Activated naive CD8-positive, alpha-beta T cell treated with anti-CD3 and anti-CD28 coated beads, Interleukin-2, amount 10 ng/mL, durations not matched to agents 7 days and 5 days (primary cell): ENCODE measurements around the gene SPIRE1. TPM values are rescaled to one million over a fixed set of nuclear protein-coding genes. Genes with fewer than 3 reads are reported as not detected.
"Not testable (repeated sequence)": the region's sequence is repeated elsewhere in the genome, so short reads cannot be mapped to it uniquely, and the experiment has no call there.

Source experiments
- ATAC-seq: fragments of 150-1000 bp; cut with Tn5 transposase; one replicate; pipeline ENCODE4 v1.10.0; 2021; ENCODE audit warnings: low read depth, moderate library complexity
- POLR2A ChIA-PET: fragments of 350-600 bp; sonication (Branson Sonifier 250); formaldehyde crosslinking; loops from one replicate; lab custom pipeline; 2021; ENCODE audit warnings: antibody characterized with exemption; lab: Charles Lee
- DNase-seq: peaks from one replicate; pipeline ENCODE4 v3.0.0; 2021
- H3K27ac Mint-ChIP-seq: one replicate; pipeline ENCODE4 v1.8.0; 2022; ENCODE audit warnings: mild to moderate bottlenecking, mixed read lengths
- H3K27me3 Mint-ChIP-seq: one replicate; pipeline ENCODE4 v1.8.0; 2022; ENCODE audit warnings: mild to moderate bottlenecking, moderate library complexity, mixed read lengths
- H3K36me3 Mint-ChIP-seq: one replicate; pipeline ENCODE4 v1.8.0; 2021; ENCODE audit warnings: mild to moderate bottlenecking, mixed read lengths
- H3K4me1 Mint-ChIP-seq: one replicate; pipeline ENCODE4 v1.8.0; 2021; ENCODE audit warnings: mixed read lengths
- H3K4me3 Mint-ChIP-seq: one replicate; pipeline ENCODE4 v1.8.0; 2022; ENCODE audit warnings: mild to moderate bottlenecking, moderate library complexity, mixed read lengths
- H3K9me3 Mint-ChIP-seq: one replicate; pipeline ENCODE4 v1.8.0; 2021; ENCODE audit warnings: mixed read lengths
- total RNA-seq, 2 experiments: library from RNA; stranded (reverse); gene quantifications; one replicate each; pipeline ENCODE4 v1.2.3, GENCODE V29; 2021

The SPIRE1 gene
- total RNA-seq, 2 experiments from 2014 or later: 1.7 to 3.6 TPM

DNA sequence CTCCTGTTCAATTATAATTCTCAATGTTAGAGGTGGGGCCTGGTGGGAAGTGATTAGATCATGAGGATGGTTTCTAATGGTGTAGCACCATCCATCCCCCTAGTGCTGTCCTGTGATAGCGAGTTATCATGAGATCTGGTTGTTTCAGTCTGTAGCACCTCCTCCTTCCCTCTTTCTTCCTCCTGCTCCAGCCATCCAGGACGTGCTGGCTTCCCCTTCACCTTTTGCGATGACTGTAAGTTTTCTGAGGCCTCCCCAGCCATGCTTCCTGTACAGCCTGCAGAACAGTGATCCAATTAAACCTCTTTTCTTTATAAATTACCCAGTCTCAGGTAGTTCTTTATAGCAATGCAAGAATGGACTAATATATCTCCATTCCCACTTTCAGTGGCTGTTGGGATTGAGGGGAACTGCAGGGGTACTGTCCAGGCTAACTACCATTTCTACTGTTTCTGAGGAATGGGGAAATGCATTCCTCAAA is 19.2 kb downstream of the SPIRE1 start:
- POLR2A ChIA-PET: no interaction called here
- H3K4me3 Mint-ChIP-seq: no peak overlapping the region
- no peak overlapping the region for H3K27ac Mint-ChIP-seq
- DNase-seq (no peak), ATAC-seq (no peak)
- H3K4me1 Mint-ChIP-seq: peaks cover 2% of the 10 kb centered on the region
- no peaks in the 10 kb centered on the region for H3K36me3 Mint-ChIP-seq
- no peaks in the 10 kb centered on the region for H3K9me3 Mint-ChIP-seq
- H3K27me3 Mint-ChIP-seq: peaks cover 14% of the 10 kb centered on the region

DNA sequence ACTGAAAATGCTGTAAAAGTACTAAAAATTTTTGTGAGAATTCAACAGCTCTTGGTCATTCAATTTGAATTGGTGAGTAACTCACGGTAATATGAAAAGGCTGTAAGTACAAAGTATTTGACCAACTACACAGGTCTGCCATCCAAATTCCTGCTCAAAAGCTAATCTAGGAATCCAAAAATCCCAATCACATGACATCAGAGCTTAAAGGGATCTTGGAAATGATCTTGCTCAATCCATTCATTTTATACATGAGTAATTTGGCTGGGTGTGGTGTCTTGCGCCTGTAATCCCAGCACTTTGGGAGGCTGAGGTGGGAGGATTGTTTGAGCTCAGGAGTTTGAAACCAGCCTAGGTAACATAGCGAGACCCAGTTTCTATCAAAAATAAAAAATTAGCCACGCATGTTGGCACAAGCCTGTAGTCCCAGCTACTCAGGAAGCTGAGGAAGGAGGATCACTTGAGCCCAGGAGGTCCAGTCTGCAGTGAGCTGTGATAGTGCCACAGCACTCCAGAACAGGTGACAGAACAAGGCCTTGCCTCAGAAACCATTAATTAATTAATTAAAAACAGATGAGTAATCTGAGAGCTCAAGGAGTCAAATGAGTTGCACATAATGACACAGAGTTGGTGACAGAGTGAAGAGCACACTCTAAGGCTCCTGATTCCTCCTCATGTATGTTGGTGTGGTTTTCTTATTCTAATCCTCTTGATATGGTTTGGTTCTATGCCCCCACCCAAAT is 19.8 kb downstream of the SPIRE1 start:
- Mint-ChIP-seq H3K36me3 (no peaks in the 10 kb centered on the region), H3K27me3 (peaks cover 10% of the 10 kb centered on the region), H3K4me3 (no peak overlapping the region), H3K4me1 (peaks cover 2% of the 10 kb centered on the region), H3K27ac (no peak overlapping the region), H3K9me3 (no peaks in the 10 kb centered on the region)
- ATAC-seq (no peak), DNase-seq (no peak)
- POLR2A ChIA-PET: no interaction called here

DNA sequence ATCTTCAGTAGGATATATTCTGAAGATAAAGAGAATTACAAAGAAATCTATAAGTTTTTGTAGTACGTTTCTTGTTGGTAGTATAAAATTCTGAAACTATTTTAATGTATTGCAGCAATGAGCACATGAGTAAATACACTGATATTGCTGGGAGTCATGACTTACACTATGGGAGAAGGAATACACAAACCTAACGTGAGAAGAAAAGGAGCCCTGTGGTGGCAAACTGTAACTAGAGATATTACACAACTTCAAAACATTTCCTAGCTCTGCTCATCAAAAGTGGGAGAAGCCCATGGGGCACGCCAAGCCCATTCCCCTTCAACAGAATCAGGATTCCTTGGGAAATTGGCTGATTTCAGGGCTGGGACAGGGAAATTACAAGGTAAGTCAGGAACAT is 20.5 kb downstream of the SPIRE1 start:
- DNase-seq (no peak), ATAC-seq (no peak)
- Mint-ChIP-seq H3K27ac (no peak overlapping the region), H3K27me3 (peaks cover 6% of the 10 kb centered on the region), H3K9me3 (no peaks in the 10 kb centered on the region), H3K4me3 (no peak overlapping the region), H3K4me1 (peaks cover 2% of the 10 kb centered on the region), H3K36me3 (no peaks in the 10 kb centered on the region)
- POLR2A ChIA-PET: no interaction called here

DNA sequence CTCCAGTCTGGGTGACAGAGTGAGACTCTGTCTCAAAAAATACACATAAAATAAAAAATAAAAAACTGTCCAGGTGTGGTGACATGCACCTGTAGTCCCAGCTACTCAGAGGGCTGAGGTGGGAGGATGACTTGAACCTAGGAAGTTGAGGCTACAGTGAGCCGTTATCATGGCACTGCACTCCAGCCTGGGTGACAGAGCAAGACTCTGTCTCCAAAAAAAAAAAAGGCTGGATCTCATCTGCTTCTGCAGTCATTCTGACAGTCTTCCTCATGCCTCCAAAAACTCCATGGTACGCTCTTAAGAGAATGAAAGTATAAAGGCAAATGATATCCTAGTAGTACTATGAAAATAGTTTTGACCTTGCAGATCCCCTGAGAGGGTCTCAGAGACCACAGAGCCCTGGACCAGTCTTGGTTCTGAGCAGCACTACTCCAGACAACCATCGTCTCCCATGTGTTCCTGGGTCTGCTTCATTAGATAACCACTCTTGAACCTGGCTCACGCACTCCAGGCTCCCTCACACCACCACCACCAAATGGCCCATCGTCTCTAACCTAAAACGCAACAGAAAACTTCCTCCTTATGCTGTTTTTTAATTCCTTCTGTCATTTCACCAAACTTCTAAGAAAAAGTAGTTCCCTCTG is 26.0 kb downstream of the SPIRE1 start:
- peaks cover 1% of the 10 kb centered on the region for H3K9me3 Mint-ChIP-seq
- ATAC-seq: no peak
- H3K36me3 Mint-ChIP-seq: no peaks in the 10 kb centered on the region
- H3K4me1 Mint-ChIP-seq: peaks cover 2% of the 10 kb centered on the region
- peaks cover 6% of the 10 kb centered on the region for H3K27me3 Mint-ChIP-seq
- H3K27ac Mint-ChIP-seq: no peak overlapping the region
- no peak overlapping the region for H3K4me3 Mint-ChIP-seq
- DNase-seq: no peak
- POLR2A ChIA-PET: no interaction called here

DNA sequence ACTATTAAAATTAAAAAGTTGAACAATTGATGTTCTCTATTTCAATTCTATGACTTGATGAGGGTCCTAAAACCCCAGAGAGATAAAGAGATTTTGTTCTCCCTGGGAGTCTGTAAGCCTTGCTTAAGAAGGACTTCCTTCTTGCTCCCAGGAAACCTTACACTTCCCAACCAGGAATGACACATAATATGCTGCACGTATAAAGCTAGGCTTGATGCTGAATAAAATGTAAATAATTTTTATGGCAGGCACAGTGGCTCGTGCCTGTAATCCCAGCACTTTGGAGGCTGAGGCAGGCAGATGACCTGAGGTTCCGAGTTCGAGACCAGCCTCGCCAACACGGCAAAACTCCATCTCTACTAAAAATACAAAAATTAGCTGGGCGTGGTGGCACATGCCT is 27.8 kb downstream of the SPIRE1 start:
- POLR2A ChIA-PET: no interaction called here
- H3K9me3 Mint-ChIP-seq: peaks cover 1% of the 10 kb centered on the region
- no peak overlapping the region for H3K27ac Mint-ChIP-seq
- DNase-seq (no peak), ATAC-seq (no peak)
- peaks cover 6% of the 10 kb centered on the region for H3K27me3 Mint-ChIP-seq
- no peaks in the 10 kb centered on the region for H3K36me3 Mint-ChIP-seq
- H3K4me1 Mint-ChIP-seq: no peaks in the 10 kb centered on the region
- H3K4me3 Mint-ChIP-seq: no peak overlapping the region

DNA sequence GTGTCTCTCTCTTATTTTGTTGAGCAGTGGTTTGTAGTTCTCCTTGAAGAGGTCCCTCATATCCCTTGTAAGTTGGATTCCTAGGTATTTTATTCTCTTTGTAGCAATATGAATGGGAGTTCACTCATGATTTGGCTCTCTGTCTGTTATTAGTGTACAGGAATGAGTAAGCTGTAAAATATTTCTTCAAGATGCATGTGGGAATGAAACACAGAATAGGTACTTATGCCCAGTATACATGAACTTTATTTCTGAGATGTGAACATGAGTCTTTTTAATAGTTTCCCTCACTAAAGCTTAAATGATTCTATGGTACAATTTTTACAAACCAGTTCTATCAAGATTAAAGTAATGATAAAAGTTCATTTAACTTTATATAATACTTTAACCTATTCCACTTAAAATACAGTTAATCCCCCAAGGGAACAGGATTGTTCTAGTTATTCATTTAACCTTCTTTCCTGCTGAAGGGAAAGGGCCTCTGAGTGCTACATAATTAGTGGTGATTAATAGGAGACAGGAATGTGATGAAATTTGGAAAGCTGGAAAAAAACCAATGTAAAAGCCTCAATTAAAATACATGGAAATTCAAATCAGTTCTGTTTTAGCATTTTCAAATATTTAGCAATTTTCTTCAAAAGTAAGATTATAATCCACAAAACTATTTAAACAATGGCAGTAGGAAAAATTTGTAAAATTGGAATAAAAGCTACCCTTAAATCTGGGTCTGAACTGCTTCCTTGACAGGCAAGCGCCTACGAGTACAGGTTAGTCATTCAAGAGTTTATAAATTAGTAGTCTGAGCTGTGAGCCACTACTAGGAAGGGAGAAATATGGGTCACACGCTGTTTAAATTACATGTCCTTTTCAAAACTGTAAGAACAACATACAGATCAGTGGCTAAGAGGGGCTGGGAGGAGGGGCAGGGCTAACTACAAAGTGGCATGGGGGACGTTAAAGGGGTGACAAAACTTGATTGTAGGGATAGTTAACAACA is 28.9 kb downstream of the SPIRE1 start:
- no peaks in the 10 kb centered on the region for H3K4me1 Mint-ChIP-seq
- POLR2A ChIA-PET: no interaction called here
- no peaks in the 10 kb centered on the region for H3K36me3 Mint-ChIP-seq
- no peak for DNase-seq
- peaks cover 1% of the 10 kb centered on the region for H3K9me3 Mint-ChIP-seq
- no peak overlapping the region for H3K4me3 Mint-ChIP-seq
- no peak for ATAC-seq
- no peak overlapping the region for H3K27ac Mint-ChIP-seq
- H3K27me3 Mint-ChIP-seq: peaks cover 6% of the 10 kb centered on the region

DNA sequence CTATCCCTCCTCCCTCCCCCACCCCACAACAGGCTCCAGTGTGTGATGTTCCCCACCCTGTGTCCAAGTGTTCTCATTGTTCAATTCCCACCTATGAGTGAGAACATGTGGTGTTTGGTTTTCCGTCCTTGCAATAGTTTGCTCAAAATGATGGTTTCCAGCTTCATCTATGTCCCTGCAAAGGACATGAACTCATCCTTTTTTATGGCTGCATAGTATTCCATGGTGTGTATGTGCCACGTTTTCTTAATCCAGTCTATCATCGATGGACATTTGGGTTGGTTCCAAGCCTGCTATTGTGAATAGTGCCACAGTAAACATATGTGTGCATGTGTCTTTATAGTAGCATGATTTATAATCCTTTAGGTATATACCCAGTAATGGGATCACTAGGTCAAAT is 30.7 kb downstream of the SPIRE1 start:
- H3K27ac Mint-ChIP-seq, POLR2A ChIA-PET, ATAC-seq, H3K27me3 Mint-ChIP-seq, H3K4me1 Mint-ChIP-seq, H3K9me3 Mint-ChIP-seq, H3K4me3 Mint-ChIP-seq, H3K36me3 Mint-ChIP-seq, DNase-seq: not testable (repeated sequence)

DNA sequence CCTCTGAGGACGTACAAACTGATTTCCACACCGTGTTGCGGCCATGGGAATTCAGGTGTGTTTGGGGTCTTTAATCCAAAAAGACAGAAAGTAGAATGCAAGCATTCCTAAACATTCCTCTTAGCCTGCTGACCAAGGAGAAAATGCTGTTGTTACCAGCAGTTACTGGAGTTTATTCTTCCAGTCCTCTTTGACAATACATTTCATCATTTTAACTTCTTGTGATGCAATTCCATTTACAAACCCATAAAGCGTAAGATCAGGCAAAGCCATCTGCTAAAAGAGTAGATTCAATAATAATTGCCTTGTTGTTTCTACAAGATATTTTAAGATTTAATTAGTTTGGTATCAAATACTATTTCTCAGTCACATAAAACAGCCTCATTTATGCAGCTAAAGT is 32.7 kb downstream of the SPIRE1 start:
- Mint-ChIP-seq H3K27me3 (peaks cover 8% of the 10 kb centered on the region), H3K4me3 (no peak overlapping the region), H3K27ac (no peak overlapping the region), H3K9me3 (peaks cover 3% of the 10 kb centered on the region), H3K36me3 (no peaks in the 10 kb centered on the region), H3K4me1 (no peaks in the 10 kb centered on the region)
- ATAC-seq (no peak), DNase-seq (no peak)
- POLR2A ChIA-PET: no interaction called here

DNA sequence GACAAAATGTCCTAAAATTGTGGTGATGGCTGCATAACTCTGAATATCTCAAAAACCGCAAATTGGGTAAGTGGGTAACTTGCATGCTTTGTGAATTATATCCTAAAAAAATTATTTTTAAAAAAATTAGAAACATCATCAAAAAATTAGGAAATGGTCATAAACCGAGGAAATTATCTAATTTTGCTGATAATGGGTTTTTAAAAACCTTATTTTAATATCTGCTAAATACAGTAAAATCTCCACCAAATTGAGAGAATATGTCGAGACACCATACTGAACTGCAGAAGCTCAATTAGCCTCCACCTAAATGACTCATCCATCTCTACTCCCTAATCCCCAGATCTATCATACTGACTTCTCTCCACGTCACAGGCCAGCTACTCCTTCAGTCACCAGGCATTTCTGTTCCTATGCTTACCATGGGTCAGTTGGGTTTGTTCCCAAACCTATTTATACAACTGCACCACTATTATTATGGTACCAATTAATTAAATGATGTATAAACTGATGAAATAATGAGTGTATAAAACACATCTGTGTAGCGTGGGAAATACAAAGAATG is 36.1 kb downstream of the SPIRE1 start:
- no peaks in the 10 kb centered on the region for H3K4me1 Mint-ChIP-seq
- H3K36me3 Mint-ChIP-seq: no peaks in the 10 kb centered on the region
- no peak overlapping the region for H3K27ac Mint-ChIP-seq
- DNase-seq: no peak
- POLR2A ChIA-PET: no interaction called here
- peaks cover 2% of the 10 kb centered on the region for H3K9me3 Mint-ChIP-seq
- H3K27me3 Mint-ChIP-seq: peaks cover 8% of the 10 kb centered on the region
- no peak for ATAC-seq
- no peak overlapping the region for H3K4me3 Mint-ChIP-seq

DNA sequence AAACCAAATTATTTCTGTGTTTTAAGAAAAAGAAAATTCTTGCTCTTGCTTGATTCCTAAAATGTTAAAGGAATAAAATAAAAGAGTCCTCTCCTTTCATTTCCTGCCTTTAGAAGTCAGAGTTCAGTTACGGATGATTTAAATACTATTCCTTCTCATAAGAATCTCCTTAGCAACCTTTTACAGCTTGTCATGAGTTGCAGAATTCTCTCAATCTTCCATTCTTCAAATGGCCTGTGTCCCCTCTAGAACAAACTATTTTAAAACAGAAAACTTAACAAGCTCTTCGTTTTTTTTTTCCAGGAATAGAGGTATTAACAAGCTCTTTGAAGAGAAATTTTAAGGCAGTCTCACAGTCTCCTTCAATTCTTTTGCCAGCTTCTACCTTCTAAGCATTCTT is 42.2 kb downstream of the SPIRE1 start:
- Mint-ChIP-seq H3K4me3 (no peak overlapping the region), H3K36me3 (no peaks in the 10 kb centered on the region), H3K27ac (no peak overlapping the region), H3K9me3 (no peaks in the 10 kb centered on the region), H3K27me3 (peaks cover 8% of the 10 kb centered on the region), H3K4me1 (no peaks in the 10 kb centered on the region)
- DNase-seq (no peak), ATAC-seq (no peak)
- POLR2A ChIA-PET: interaction anchor here (0.5 kb wide), 1 partner anchor 143 kb away, joined by 3 read pairs; no protein-coding TSS in a partner anchor

DNA sequence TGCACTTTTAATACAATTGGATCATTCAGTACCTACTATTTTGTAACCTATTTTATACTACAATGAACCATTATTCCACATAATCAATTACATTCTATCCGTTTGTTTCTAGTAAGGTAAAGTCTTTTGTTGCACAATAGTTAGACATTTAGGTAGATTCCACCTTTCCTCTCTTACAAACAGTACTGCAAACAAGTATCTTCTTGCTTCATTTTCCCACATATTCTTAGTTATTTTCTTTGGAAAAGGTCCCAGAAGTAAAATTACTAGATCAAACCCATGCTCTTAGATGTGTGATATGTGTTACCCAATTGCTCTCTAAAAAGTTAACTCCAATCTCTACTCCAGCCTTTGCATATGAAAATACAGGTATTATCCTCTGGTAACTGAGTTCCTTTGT is 49.6 kb downstream of the SPIRE1 start:
- H3K27ac Mint-ChIP-seq: no peak overlapping the region
- POLR2A ChIA-PET: no interaction called here
- peaks cover 2% of the 10 kb centered on the region for H3K36me3 Mint-ChIP-seq
- ATAC-seq: no peak
- H3K9me3 Mint-ChIP-seq: no peaks in the 10 kb centered on the region
- no peak overlapping the region for H3K4me3 Mint-ChIP-seq
- H3K27me3 Mint-ChIP-seq: peaks cover 7% of the 10 kb centered on the region
- no peak for DNase-seq
- H3K4me1 Mint-ChIP-seq: peaks cover 4% of the 10 kb centered on the region

DNA sequence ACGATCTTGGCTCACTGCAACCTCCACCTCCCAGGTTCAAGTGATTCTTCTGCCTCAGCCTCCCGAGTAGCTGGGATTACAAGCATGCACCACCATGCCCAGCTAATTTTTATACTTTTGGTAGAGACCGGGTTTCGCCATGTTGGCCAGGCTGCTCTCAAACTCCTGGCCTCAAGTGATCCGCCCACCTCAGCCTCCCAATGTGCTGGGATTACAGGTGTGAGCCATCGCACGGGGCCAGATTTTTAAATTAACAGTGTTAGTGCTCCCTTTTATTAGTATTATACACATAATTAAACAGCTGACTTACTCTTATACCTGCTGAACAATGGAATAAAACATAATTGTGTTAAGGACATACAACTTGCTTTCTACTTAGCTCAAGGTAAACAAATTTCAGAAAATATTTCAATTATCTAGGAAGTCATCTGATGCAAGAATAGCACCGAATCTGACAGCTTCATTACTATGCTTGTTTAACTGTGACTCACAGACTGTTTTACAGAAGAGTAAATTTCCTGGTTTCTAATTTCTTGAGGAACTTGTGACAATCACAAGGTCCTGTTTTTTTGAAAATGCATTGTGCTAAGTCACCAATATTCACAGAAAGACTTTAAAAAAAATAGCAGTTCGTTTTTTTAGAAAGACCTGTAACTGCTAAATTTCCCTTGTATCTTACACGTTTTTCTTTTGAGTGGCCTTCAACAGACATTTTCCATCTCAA is 51.2 kb downstream of the SPIRE1 start:
- H3K36me3 Mint-ChIP-seq: peaks cover 2% of the 10 kb centered on the region
- ATAC-seq (no peak), DNase-seq (no peak)
- POLR2A ChIA-PET: no interaction called here
- H3K4me1 Mint-ChIP-seq: peaks cover 6% of the 10 kb centered on the region
- no peaks in the 10 kb centered on the region for H3K9me3 Mint-ChIP-seq
- no peak overlapping the region for H3K27ac Mint-ChIP-seq
- no peak overlapping the region for H3K4me3 Mint-ChIP-seq
- peaks cover 7% of the 10 kb centered on the region for H3K27me3 Mint-ChIP-seq
